ENCODE data around the gene NANOS3. TPM values are rescaled to one million over a fixed set of nuclear protein-coding genes. Genes with fewer than 3 reads are reported as not detected.

Gene NANOS3
- 9.5 and 10.5 TPM in 2 replicates for total RNA-seq
- long read RNA-seq, result 0 reads

GRCh38 chr19:13876834-13877233 lies at the start of gene NANOS3:
Gene NANOS3, plus strand, starts transcription at chr19:13877134. Its CDS starts 115 bp downstream, at chr19:13877249.
- TF ChIP-seq CTCF (IDR thresholded peaks at IDR 0.05; ENCODE audit: unreplicated experiment), result no peak
- no peaks in the 10 kb centered on the region for H3K36me3 Mint-ChIP-seq (ENCODE audit: insufficient read depth)
- no peaks in the 10 kb centered on the region for H3K9me3 Mint-ChIP-seq (ENCODE audit: low read depth)
- peaks cover 5% of the 10 kb centered on the region for H3K4me1 Mint-ChIP-seq (ENCODE audit: low read depth)
- H3K4me3 Mint-ChIP-seq (ENCODE audit: low read depth), result no peak within 1 kb of the TSS
- no peak within 1 kb of the TSS for H3K27ac Mint-ChIP-seq
- DNase-seq (ENCODE audit: low spot score, unreplicated experiment), result no peak
- peaks cover 4% of the 10 kb centered on the region for H3K27me3 Mint-ChIP-seq

GRCh38 chr19:13827656-13828055 lies 49.3 kb upstream of the NANOS3 start:
- H3K27me3 Mint-ChIP-seq, result no peaks in the 10 kb centered on the region
- no peak overlapping the region for H3K4me3 Mint-ChIP-seq (ENCODE audit: low read depth)
- TF ChIP-seq CTCF (IDR thresholded peaks at IDR 0.05; ENCODE audit: unreplicated experiment), result no peak
- DNase-seq (ENCODE audit: low spot score, unreplicated experiment), result no peak
- peaks cover 32% of the 10 kb centered on the region for H3K36me3 Mint-ChIP-seq (ENCODE audit: insufficient read depth)
- no peaks in the 10 kb centered on the region for H3K4me1 Mint-ChIP-seq (ENCODE audit: low read depth)
- no peaks in the 10 kb centered on the region for H3K9me3 Mint-ChIP-seq (ENCODE audit: low read depth)
- H3K27ac Mint-ChIP-seq, result peak overlapping the region; percentile 2

GRCh38 chr19:13830114-13830740 lies 46.7 kb upstream of the NANOS3 start:
- no peak for DNase-seq (ENCODE audit: low spot score, unreplicated experiment)
- no peak for TF ChIP-seq CTCF (IDR thresholded peaks at IDR 0.05; ENCODE audit: unreplicated experiment)
- no peak overlapping the region for H3K4me3 Mint-ChIP-seq (ENCODE audit: low read depth)
- peaks cover 26% of the 10 kb centered on the region for H3K36me3 Mint-ChIP-seq (ENCODE audit: insufficient read depth)
- H3K27ac Mint-ChIP-seq, result no peak overlapping the region
- H3K27me3 Mint-ChIP-seq, result no peaks in the 10 kb centered on the region
- H3K9me3 Mint-ChIP-seq (ENCODE audit: low read depth), result no peaks in the 10 kb centered on the region
- peaks cover 9% of the 10 kb centered on the region for H3K4me1 Mint-ChIP-seq (ENCODE audit: low read depth)

GRCh38 chr19:13830741-13831536 lies 46.0 kb upstream of the NANOS3 start:
- no peak for DNase-seq (ENCODE audit: low spot score, unreplicated experiment)
- H3K27me3 Mint-ChIP-seq, result no peaks in the 10 kb centered on the region
- no peak for TF ChIP-seq CTCF (IDR thresholded peaks at IDR 0.05; ENCODE audit: unreplicated experiment)
- no peak overlapping the region for H3K27ac Mint-ChIP-seq
- H3K36me3 Mint-ChIP-seq (ENCODE audit: insufficient read depth), result peaks cover 22% of the 10 kb centered on the region
- H3K9me3 Mint-ChIP-seq (ENCODE audit: low read depth), result no peaks in the 10 kb centered on the region
- H3K4me1 Mint-ChIP-seq (ENCODE audit: low read depth), result peaks cover 9% of the 10 kb centered on the region
- H3K4me3 Mint-ChIP-seq (ENCODE audit: low read depth), result no peak overlapping the region

GRCh38 chr19:13831537-13832467 lies 45.1 kb upstream of the NANOS3 start:
- no peaks in the 10 kb centered on the region for H3K27me3 Mint-ChIP-seq
- no peak for DNase-seq (ENCODE audit: low spot score, unreplicated experiment)
- no peak for TF ChIP-seq CTCF (IDR thresholded peaks at IDR 0.05; ENCODE audit: unreplicated experiment)
- H3K9me3 Mint-ChIP-seq (ENCODE audit: low read depth), result no peaks in the 10 kb centered on the region
- peaks cover 9% of the 10 kb centered on the region for H3K4me1 Mint-ChIP-seq (ENCODE audit: low read depth)
- no peak overlapping the region for H3K27ac Mint-ChIP-seq
- no peak overlapping the region for H3K4me3 Mint-ChIP-seq (ENCODE audit: low read depth)
- H3K36me3 Mint-ChIP-seq (ENCODE audit: insufficient read depth), result peaks cover 19% of the 10 kb centered on the region

Measured in progenitor cell of endocrine pancreas (in vitro differentiated cells).